GM18868 (cell line): ENCODE results near the gene CRIP1.

Source experiments
- ATAC-seq: cut with Tn5 transposase; IDR thresholded peaks from one replicate; pipeline ENCODE4 v1.9.1; 2021; ENCODE audit warnings: mild to moderate bottlenecking, moderate library complexity; ENCODE audit not compliant: unreplicated experiment

Gene CRIP1

GRCh38 chr14:105503296-105503640 is 16.6 kb downstream of the CRIP1 start:
- no peak for ATAC-seq

GRCh38 chr14:105503935-105504692 is 17.4 kb downstream of the CRIP1 start:
- no peak for ATAC-seq

- no peak for ATAC-seq
These were observed 18.4 kb downstream of the CRIP1 start for GRCh38 chr14:105505101-105505500.

GRCh38 chr14:105507247-105507646 is 20.6 kb downstream of the CRIP1 start:
- ATAC-seq, result no peak

- ATAC-seq, result no peak
These were observed 21.4 kb downstream of the CRIP1 start for GRCh38 chr14:105508069-105508468.

- no peak for ATAC-seq
These were observed 21.9 kb downstream of the CRIP1 start for GRCh38 chr14:105508601-105509000.

GRCh38 chr14:105517096-105517495 is 30.4 kb downstream of the CRIP1 start:
- no peak for ATAC-seq

GRCh38 chr14:105519946-105520698 is 33.4 kb downstream of the CRIP1 start:
- no peak for ATAC-seq

GRCh38 chr14:105525326-105525725 is 38.6 kb downstream of the CRIP1 start:
- ATAC-seq, result no peak

GRCh38 chr14:105525861-105526775 is 39.4 kb downstream of the CRIP1 start, which contains the start of gene TMEM121:
Gene TMEM121, plus strand, starts transcription at chr14:105526583. Its CDS starts 2,252 bp downstream, at chr14:105528835.
- ATAC-seq, result no peak

- no peak for ATAC-seq
These were observed 40.2 kb downstream of the CRIP1 start for GRCh38 chr14:105526776-105527380.

- ATAC-seq, result no peak
These were observed 40.7 kb downstream of the CRIP1 start for GRCh38 chr14:105527381-105527825.

- ATAC-seq, result no peak
These were observed 41.3 kb downstream of the CRIP1 start for GRCh38 chr14:105527826-105528585.

- ATAC-seq, result no peak
These were observed 42.1 kb downstream of the CRIP1 start for GRCh38 chr14:105528586-105529318.

- no peak for ATAC-seq
These were observed 42.6 kb downstream of the CRIP1 start for GRCh38 chr14:105529319-105529568.

GRCh38 chr14:105529569-105530284 is 43.0 kb downstream of the CRIP1 start:
- ATAC-seq, result no peak

- ATAC-seq, result no peak
These were observed 43.8 kb downstream of the CRIP1 start for GRCh38 chr14:105530285-105531087.
